ENCODE data around the gene KLHL42. TPM values are rescaled to one million over a fixed set of nuclear protein-coding genes. Genes with fewer than 3 reads are reported as not detected.

KLHL42 gene
- total and polyA plus RNA-seq, 2 experiments from 2014 or later: 13.6 to 24.8 TPM

DNA sequence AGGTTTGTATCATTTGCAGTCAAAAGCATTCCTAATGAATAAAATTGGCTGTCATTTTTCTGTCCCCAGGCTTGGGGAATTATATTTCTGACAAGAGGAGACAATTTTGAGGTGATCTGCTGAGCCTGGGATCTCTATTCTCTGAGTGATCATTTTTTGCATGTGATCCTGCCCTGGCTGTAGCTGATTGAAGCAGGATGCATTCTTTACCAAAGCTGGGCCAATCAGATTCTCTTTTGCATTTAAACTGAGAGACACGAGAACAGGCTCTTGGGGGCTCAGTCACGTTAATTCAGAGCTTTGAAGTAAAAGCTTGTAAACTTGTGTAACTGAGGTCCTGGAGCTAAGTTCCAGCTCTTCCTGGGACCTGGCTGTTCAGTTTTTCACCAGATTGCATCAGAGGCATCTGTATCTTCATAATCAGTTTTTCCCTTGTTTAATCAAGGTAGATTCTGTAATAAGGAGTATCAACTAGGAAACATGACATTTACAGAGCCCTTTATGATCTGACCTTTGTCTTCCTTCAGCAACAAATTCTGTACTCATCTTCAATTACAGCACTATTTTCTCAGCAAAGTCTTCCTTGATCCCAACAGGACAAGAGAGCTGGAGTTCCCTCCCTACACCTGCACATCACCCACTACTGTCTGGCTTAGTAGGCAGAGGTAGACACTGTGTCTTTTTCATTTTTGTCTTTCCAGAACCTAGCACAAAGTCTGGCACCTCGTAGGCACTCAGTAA, 35.0 kb downstream of the KLHL42 start:
- no peaks in the 10 kb centered on the region for H3K79me2 ChIP-seq (ENCODE audit: insufficient read depth)
- H3K4me1 ChIP-seq (ENCODE audit: insufficient read depth): no peaks in the 10 kb centered on the region
- H3K27me3 ChIP-seq (replicated peaks; ENCODE audit: insufficient read depth): no peaks in the 10 kb centered on the region
- WGBS, 2 experiments (ENCODE audit: low coverage in 1 of 2, low lambda C conversion rate in 2 of 2, missing lambda C conversion rate in 2 of 2): 25 to 28% methylated on average over 3 of the region's 3 CpGs
- no peak overlapping the region for H3K9ac ChIP-seq
- peak; percentile 17 for DNase-seq
- H3K9me3 ChIP-seq (ENCODE audit: low read depth): no peaks in the 10 kb centered on the region
- peak overlapping the region; percentile 62 for H2AFZ ChIP-seq
- no peaks in the 10 kb centered on the region for H3K36me3 ChIP-seq (ENCODE audit: low read depth)
- no peaks in the 10 kb centered on the region for H3K9me2 ChIP-seq (ENCODE audit: insufficient read depth)
- H4K20me1 ChIP-seq (ENCODE audit: insufficient read depth): no peaks in the 10 kb centered on the region
- TF ChIP-seq EZH2 (IDR thresholded peaks at IDR 0.05; ENCODE audit: insufficient read depth, poor library complexity, severe bottlenecking) (no peak), EZH2phosphoT487 (IDR thresholded peaks at IDR 0.05; ENCODE audit: insufficient read depth, low read depth) (no peak)
- H3K4me2 ChIP-seq (ENCODE audit: unreplicated experiment): no peak overlapping the region
- no peak overlapping the region for H3K27ac ChIP-seq
- in situ Hi-C loops (cut with MboI): no loop called here
- H3F3A ChIP-seq (ENCODE audit: insufficient read depth): no peaks in the 10 kb centered on the region
- no peak overlapping the region for H3K4me3 ChIP-seq

DNA sequence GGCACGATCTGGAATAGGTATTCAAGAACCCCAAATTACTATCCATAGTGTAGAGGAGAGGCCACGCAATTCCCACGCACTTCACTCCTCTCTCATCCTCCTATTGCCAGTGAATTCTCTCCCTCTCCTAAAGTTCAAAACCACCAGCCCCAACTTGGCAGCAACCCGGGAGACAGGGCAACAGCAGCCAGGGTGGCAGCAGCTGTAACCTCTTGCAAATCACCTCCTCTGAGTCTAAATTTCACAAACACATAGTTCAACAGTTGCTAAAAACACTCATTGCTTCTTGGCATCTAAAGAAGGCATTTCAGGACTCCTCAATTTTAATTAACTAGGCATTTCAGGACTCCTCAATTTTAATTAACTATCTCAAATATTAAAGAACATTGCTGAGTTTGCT, 37.7 kb downstream of the KLHL42 start:
- H3K4me1 ChIP-seq (ENCODE audit: insufficient read depth): peaks cover 20% of the 10 kb centered on the region
- no peak overlapping the region for H3K9ac ChIP-seq
- in situ Hi-C loops (cut with MboI): no loop called here
- no peaks in the 10 kb centered on the region for H3K9me2 ChIP-seq (ENCODE audit: insufficient read depth)
- no peak for DNase-seq
- no peaks in the 10 kb centered on the region for H3K9me3 ChIP-seq (ENCODE audit: low read depth)
- H3K36me3 ChIP-seq (ENCODE audit: low read depth): no peaks in the 10 kb centered on the region
- WGBS, 2 experiments (ENCODE audit: low coverage in 1 of 2, low lambda C conversion rate in 2 of 2, missing lambda C conversion rate in 2 of 2): 63 to 66% methylated on average over 4 of the region's 4 CpGs
- no peak overlapping the region for H3K27ac ChIP-seq
- H3K4me2 ChIP-seq (ENCODE audit: unreplicated experiment): no peak overlapping the region
- H3K4me3 ChIP-seq: no peak overlapping the region
- no peaks in the 10 kb centered on the region for H4K20me1 ChIP-seq (ENCODE audit: insufficient read depth)
- H3K79me2 ChIP-seq (ENCODE audit: insufficient read depth): no peaks in the 10 kb centered on the region
- H3K27me3 ChIP-seq (replicated peaks; ENCODE audit: insufficient read depth): no peaks in the 10 kb centered on the region
- H3F3A ChIP-seq (ENCODE audit: insufficient read depth): peaks cover 14% of the 10 kb centered on the region
- H2AFZ ChIP-seq: no peak overlapping the region
- TF ChIP-seq EZH2phosphoT487 (IDR thresholded peaks at IDR 0.05; ENCODE audit: insufficient read depth, low read depth) (no peak), EZH2 (IDR thresholded peaks at IDR 0.05; ENCODE audit: insufficient read depth, poor library complexity, severe bottlenecking) (no peak)

DNA sequence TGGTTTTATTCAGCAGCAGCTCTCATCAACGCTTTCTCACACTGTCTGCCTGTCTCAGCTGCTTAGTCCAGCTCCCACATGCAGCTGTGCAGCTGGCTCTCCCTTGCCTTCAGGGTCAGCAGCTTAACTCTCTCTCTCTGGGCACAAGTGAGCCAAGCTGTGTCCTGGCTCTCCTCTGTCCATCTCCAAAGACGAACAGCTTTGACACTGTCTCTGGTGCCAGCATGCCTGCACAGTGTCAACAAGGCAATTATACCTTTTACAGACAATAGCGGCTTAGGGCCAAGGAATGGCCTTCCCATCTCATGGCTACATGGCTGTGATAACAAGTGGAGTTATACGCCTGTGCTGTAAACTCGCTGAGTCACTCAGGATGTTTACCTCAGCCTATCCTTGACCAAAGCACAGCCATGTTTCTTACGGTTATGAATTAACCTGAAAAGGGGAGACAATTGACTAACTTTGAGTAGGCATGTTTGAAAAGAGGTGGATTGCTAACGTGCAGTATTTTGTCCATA, 38.4 kb downstream of the KLHL42 start:
- DNase-seq: no peak
- 92 to 94% methylated on average over 7 of the region's 7 CpGs for WGBS, 2 experiments (ENCODE audit: low coverage in 1 of 2, low lambda C conversion rate in 2 of 2, missing lambda C conversion rate in 2 of 2)

DNA sequence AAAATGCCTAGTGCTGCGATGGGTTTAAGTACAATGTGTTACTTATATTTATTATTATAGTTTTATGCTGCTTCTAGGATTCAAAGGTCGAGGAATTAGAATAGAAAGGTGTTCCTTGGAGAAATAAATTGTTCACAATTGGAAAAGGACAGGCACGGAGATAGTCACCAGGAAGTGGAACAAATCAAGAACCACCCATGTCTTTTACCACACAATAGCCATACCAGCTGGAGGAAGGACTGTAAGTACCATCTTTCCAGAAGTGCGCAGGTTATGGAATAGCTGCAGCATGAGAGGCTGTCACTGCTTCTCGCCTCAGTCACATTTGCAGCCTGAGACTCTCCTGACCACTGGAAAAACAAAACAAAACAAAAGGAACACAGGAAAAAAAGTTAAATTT, 40.5 kb downstream of the KLHL42 start:
- Histone ChIP-seq H3K27me3 (replicated peaks; ENCODE audit: insufficient read depth) (no peaks in the 10 kb centered on the region), H3K79me2 (ENCODE audit: insufficient read depth) (no peaks in the 10 kb centered on the region), H2AFZ (no peak overlapping the region), H3K4me2 (ENCODE audit: unreplicated experiment) (no peak overlapping the region), H3F3A (ENCODE audit: insufficient read depth) (peaks cover 14% of the 10 kb centered on the region), H3K9ac (0 out of 2 replicates have a peak overlapping the region, but pooled peaks have one; percentile 19), H3K4me3 (no peak overlapping the region), H3K9me2 (ENCODE audit: insufficient read depth) (no peaks in the 10 kb centered on the region), H3K9me3 (ENCODE audit: low read depth) (no peaks in the 10 kb centered on the region), H4K20me1 (ENCODE audit: insufficient read depth) (no peaks in the 10 kb centered on the region), H3K27ac (no peak overlapping the region), H3K36me3 (ENCODE audit: low read depth) (no peaks in the 10 kb centered on the region), H3K4me1 (ENCODE audit: insufficient read depth) (peaks cover 21% of the 10 kb centered on the region)
- DNase-seq: no peak
- in situ Hi-C loops (cut with MboI): no loop called here
- 80 to 82% methylated on average over 5 of the region's 5 CpGs for WGBS, 2 experiments (ENCODE audit: low coverage in 1 of 2, low lambda C conversion rate in 2 of 2, missing lambda C conversion rate in 2 of 2)
- no peak for TF ChIP-seq EZH2 (IDR thresholded peaks at IDR 0.05; ENCODE audit: insufficient read depth, poor library complexity, severe bottlenecking)
- no peak for TF ChIP-seq EZH2phosphoT487 (IDR thresholded peaks at IDR 0.05; ENCODE audit: insufficient read depth, low read depth)

More for the DNA sequence above, 38.4 kb downstream of the KLHL42 start:
- Histone ChIP-seq H3K4me3 (no peak overlapping the region), H3K9me2 (ENCODE audit: insufficient read depth) (no peaks in the 10 kb centered on the region), H2AFZ (no peak overlapping the region), H3F3A (ENCODE audit: insufficient read depth) (peaks cover 14% of the 10 kb centered on the region), H3K27me3 (replicated peaks; ENCODE audit: insufficient read depth) (no peaks in the 10 kb centered on the region), H3K27ac (no peak overlapping the region), H3K4me1 (ENCODE audit: insufficient read depth) (peaks cover 21% of the 10 kb centered on the region), H3K79me2 (ENCODE audit: insufficient read depth) (no peaks in the 10 kb centered on the region), H3K4me2 (ENCODE audit: unreplicated experiment) (no peak overlapping the region), H4K20me1 (ENCODE audit: insufficient read depth) (no peaks in the 10 kb centered on the region), H3K36me3 (ENCODE audit: low read depth) (no peaks in the 10 kb centered on the region), H3K9me3 (ENCODE audit: low read depth) (no peaks in the 10 kb centered on the region), H3K9ac (no peak overlapping the region)
- TF ChIP-seq EZH2 (IDR thresholded peaks at IDR 0.05; ENCODE audit: insufficient read depth, poor library complexity, severe bottlenecking) (no peak), EZH2phosphoT487 (IDR thresholded peaks at IDR 0.05; ENCODE audit: insufficient read depth, low read depth) (no peak)
- in situ Hi-C loops (cut with MboI): no loop called here
